GM18861 (cell line): ENCODE measurements around the gene AQP2.
"Not testable (repeated sequence)": the region's sequence is repeated elsewhere in the genome, so short reads cannot be mapped to it uniquely, and the experiment has no call there.

ENCODE experiments used
- ATAC-seq: cut with Tn5 transposase; IDR thresholded peaks from one replicate; pipeline ENCODE4 v1.9.1; 2021; ENCODE audit not compliant: unreplicated experiment

The AQP2 gene

DNA sequence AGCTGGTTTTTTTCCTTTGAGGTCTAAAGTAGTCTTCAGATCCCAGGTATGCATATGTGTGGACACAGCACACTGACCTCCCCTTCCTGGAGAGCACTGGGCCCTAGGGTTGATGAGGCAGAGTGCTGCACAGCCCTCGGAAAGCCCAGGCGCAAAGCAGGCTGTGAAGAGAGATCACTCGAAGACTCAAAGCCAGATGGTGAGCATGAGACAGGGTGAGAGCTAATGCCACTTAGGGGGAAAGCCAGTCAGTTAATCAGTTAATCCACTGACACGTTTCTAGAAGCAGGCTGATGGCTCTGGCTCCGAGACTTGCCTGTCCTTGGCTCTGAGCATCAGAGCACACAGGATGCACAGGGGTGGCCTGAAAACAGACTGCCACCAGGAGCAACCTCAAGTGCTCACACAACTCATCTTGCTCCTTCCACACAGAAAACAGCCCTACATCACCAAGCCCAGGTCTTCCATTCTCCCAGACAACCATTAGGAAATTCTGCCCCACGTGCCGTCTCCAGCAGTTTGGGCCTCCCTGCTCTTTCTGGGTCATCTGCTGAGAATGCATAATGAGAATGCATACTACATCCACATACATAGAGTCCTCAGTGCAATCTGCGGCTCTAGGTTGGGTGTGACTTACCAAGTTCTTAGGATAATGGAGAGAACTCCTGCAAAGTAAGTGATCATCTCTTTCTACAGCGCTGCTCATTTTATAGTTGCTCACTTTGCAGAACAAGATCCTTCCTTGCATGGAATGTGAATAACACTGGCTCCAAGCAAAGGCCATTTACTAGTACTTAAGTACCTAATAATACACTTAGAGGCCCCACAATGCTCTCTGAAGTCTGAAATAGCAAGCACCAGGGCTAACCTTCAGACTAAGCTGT is 34.2 kb downstream of the AQP2 start:
- no peak for ATAC-seq

DNA sequence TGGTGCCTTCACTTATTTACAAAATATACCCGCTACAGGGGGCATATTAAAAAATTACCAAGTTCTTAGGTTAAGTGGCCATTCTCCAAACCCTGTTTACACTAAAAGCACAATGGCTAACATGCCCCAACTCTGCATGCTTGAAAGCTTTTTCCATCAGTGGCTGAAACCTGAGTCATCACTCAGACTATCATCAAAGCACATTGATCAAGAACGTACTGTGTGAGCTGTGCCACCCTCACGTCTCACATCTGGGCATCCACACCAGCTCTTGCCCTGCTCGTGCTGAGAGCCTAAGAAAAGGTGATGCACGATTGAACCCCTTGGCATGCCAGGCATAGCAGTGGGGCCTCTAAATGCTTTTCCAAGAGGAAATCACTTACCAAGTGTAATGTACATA is 35.4 kb downstream of the AQP2 start:
- no peak for ATAC-seq

DNA sequence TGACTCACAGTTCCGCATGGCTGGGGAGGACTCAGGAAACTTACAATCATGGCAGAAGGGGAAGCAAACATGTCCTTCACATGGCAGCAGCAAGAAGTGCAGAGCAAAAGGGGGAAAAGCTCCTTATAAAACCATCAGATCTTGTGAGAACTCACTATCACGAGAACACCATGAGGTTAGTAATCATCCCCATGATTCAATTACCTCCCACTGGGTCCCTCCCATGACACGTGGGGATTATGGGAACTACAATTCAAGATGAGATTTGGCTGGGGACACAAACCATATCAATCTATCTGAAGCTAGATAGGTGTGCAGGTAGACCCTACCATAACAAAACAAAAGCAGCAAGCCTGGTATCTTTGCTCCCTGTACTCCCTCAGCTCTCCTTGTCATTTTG is 35.9 kb downstream of the AQP2 start:
- ATAC-seq, result not testable (repeated sequence)

DNA sequence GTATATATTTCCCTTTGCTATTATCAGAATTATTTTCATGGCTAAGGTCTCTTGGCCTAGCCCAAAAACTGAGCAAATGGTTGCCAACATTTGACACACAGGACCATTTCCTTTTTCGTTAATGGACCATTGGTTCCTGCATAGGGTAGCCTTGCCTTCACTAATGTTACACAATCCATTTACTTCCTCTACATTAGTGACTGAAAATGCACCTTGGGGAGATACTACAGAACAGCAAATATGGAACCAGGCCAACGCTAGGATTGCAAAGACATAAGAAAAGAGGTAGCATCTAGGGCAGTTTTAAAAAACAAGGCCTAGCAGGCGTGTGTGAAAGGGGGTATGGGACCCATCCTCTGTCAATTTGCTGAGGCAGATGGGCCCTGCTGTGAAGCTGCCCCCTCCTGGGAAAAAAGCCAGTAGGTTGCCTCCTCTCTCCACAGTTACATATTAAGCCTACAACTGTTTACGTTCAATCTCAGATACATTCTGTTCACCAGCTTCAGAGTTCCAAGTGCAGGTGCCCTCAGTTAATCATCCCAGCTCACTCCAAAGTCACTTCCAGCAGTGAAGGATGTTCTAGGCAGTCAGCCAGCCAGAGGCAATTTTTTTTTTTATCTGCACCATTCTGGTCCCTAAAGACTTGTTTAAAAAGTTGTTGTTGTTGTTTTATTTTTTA is 37.2 kb downstream of the AQP2 start:
- ATAC-seq, result no peak

DNA sequence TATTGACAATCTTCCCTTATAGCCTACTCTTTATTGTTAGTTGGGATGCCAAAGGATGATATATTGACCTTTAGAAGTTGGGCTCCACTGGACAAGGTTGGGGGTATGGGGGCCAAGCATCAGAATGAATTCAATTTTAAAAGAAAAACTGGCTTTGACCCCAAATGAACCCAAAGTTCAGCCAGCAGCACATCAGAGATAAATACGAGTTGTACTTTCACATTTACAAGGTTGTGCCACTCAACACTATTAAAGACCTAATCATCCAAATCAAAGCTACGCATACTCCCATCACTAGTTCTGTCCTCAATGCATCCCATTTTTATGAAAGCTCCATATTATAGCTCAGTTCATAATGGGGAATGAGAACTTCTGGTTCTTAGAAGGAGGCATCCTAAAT is 38.9 kb downstream of the AQP2 start:
- not testable (repeated sequence) for ATAC-seq

DNA sequence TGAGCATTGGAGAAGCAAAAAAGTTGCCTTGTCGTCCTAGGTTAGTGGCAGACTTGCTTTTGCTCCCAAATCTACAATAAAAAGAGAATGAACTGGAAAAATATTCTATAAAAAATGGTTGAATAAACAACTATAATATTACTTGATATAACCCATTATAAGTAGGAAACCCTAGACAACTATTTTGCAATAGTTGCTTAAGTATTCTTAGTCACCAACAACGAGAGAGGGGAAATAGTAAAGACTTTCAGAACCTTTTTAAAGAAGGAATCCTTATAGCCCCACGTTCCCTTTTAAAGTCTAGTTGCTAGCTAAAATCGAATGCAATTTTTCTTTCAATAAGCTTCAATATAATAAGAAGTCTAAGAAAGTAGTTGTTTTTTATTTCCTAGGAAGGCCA is 39.7 kb downstream of the AQP2 start:
- ATAC-seq, result no peak

DNA sequence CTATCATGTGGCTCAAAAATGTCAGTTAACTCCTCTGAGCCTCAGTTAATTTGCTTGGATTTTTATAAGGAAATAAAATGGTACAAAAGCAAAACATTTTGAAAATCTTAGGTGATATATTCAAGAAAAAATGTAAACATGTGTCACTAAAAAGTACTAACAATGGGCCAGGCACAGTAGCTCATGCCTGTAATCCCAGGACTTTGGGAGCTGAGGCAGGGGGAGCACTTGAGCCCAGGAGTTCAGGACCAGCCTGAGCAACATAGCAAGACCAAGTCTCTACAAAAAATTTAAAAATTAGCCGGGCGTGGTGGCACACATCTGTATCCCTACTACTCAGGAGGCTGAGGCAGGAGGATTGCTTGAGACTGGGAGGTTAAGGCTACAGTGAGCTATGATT is 47.9 kb downstream of the AQP2 start:
- ATAC-seq, result no peak

DNA sequence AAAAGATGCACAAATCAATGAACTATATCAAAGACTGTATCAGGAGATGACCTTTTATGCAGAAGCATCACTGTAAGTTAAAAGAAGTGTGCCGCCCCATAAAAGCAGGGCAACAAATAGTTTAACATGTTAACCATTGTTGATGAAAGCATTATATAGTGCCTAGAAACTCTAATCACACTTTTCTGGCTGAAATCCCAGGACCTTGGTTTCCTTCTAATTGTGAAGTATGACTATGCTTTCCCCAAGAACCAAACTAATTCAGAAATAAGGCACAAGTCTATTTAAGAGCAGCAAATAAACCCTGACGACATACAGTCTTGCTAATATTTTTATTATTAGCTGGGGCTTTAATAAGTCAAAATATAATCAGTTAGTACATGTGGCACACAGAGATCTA is 53.1 kb downstream of the AQP2 start:
- ATAC-seq, result no peak

DNA sequence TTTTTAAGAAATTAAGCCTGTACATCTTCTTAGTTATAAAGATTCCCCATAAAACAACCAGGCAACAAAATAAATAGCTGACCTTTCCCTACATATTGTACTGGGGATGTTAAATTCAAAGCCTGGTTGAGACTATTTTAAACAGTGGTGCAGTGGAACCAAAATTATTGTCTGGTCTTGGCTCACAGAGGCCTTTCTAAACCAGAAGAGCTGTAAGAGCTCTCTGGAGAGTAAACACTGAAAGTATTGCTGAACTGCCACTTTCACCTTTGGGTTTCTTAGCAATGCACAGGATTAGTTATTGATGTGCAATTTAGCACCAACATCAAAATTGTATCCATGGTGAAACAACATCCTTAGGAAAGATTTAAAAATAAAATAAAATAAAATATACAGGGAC is 54.2 kb downstream of the AQP2 start:
- ATAC-seq, result no peak

DNA sequence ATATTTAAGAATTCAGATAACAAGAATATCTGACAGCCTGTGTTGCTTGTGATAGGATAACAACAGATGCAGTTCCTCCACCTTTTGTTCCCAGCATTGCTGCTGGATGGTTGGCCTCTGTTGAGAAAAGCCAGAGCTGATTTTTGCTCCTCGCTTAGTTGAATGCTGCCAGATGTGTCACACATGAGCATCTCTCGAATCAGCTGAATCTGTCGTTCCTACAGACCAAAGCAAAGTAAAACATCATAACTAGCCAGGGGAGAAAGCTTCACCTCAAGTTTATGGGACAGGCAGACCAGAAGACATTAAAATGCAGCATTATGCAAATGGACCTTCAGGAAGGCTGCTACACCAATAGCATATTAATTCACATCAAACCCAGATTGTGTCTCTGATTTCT is 54.6 kb downstream of the AQP2 start:
- no peak for ATAC-seq

DNA sequence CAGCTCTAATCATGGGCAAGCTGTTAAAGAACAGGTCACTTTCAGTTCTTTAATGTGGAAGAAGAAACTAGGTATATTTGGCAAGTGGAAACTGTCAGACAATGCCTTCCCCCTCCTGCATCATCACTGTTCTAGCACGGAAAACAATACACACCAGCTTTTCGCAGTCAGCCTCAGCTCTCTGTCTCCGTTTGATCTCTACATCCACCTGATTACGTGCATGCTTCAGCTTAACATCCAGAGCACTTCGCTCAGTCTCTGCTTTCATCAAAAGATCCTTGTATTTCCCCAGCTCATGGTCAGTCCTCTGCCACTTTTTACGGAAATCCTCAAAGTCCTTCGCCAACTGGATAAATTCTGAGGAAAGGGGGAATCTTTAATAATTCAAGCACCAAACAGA is 55.7 kb downstream of the AQP2 start:
- no peak for ATAC-seq

DNA sequence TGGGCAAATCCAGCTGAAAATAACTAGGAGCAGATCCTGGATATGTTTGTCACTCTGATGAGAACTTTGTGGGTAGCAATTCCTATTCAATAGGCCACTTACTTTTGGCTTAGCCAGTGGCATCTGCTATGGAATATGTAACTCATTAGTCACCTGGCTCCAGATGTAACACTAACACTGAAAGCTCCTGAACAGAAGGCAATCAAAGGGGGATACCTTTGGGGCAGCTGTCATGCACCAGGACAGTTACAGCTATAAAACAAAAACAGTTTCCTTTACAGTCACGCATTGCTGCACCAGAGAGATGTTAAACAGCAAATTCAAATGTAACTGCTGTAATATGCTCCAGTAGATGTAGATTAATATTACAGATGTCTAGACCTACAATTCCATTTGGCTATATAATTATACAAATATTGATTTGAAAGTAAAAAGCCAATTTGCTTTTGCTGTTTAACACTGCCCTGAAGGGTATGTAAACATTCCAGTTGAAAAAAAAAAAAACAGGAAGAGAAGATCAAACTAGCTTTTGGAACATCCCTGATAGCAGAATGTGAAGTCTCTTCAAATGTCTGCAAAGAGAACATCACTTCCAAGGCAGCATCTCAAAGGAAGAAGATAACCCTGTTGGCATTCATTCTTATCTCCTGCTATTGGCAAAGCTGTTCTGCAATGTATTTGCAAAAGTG is 56.4 kb downstream of the AQP2 start:
- no peak for ATAC-seq
